AG10803 (cell line): ENCODE measurements around the gene SPTLC2.

Experiments
- DNase-seq: peaks from one replicate; pipeline ENCODE4 v3.0.0; 2010; ENCODE audit warnings: low read depth
- H3K4me3 ChIP-seq: 2 replicates; pipeline ENCODE4 v1.5.1; 2011; ENCODE audit warnings: mild to moderate bottlenecking, low read length, control low read depth
- TF ChIP-seq, protein P1 (sequence below): conservative IDR thresholded peaks from 2 replicates; pipeline ENCODE4 v1.5.1; 2011; ENCODE audit warnings: mild to moderate bottlenecking, low read length, control low read depth, inconsistent platforms

SPTLC2 gene

DNA sequence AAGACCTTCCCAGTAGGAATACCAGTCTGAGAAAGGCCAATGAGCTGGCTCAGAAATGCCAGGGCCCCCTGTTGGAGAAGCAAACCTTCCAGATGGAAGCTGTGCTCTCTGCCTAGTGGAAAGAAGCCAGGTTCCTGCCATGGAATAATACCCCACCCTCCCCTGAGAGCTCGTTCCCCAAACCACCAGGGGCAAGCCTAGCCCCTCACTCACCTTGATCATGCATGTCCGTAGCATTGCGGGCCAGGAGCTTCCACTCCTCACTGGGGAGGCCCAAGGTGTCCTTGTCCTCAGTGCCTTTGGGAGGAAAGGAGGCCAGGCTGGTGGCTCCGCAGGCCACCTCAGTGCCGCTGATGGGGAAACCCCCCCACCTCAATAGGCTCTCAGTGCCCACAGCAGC is 138.4 kb downstream of the SPTLC2 start:
- no peak overlapping the region for H3K4me3 ChIP-seq
- TF ChIP-seq, protein P1, sequence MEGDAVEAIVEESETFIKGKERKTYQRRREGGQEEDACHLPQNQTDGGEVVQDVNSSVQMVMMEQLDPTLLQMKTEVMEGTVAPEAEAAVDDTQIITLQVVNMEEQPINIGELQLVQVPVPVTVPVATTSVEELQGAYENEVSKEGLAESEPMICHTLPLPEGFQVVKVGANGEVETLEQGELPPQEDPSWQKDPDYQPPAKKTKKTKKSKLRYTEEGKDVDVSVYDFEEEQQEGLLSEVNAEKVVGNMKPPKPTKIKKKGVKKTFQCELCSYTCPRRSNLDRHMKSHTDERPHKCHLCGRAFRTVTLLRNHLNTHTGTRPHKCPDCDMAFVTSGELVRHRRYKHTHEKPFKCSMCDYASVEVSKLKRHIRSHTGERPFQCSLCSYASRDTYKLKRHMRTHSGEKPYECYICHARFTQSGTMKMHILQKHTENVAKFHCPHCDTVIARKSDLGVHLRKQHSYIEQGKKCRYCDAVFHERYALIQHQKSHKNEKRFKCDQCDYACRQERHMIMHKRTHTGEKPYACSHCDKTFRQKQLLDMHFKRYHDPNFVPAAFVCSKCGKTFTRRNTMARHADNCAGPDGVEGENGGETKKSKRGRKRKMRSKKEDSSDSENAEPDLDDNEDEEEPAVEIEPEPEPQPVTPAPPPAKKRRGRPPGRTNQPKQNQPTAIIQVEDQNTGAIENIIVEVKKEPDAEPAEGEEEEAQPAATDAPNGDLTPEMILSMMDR, result no peak
- no peak for DNase-seq

DNA sequence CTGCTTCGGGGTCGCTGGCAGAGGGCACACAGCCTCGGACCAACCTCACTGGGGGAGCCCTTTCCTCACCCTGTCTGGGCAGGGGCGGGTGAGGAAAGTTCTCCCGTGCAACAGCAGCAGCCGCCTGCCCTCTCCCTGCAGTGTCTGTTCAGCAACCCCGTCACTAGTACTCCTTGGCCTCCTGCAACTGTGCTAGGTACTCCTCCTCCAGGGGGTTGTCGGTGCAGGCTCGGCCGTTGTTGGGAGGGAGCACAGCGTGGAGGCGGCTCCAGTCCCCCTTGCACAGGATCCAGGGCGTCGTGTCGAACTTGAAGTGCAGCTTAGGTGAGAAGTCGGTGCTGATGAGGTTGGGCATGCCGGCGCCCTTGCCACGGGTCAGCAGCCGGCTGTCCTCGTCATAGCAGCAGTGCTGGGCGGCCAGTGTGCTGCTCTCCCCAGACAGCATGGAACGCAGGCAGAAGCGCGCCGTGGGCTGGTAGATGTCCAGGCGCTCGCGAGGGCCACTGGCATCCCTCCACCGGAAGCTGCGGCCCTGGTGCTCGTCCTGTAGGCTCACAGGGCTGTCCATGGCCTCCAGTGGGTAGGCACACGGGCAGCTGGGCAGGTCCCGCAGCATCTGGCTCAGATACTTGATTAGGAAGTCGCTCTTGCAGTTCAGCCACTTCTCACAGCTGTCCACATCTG is 140.9 kb downstream of the SPTLC2 start:
- no peak overlapping the region for H3K4me3 ChIP-seq
- TF ChIP-seq, protein P1, result no peak
- DNase-seq, result no peak

DNA sequence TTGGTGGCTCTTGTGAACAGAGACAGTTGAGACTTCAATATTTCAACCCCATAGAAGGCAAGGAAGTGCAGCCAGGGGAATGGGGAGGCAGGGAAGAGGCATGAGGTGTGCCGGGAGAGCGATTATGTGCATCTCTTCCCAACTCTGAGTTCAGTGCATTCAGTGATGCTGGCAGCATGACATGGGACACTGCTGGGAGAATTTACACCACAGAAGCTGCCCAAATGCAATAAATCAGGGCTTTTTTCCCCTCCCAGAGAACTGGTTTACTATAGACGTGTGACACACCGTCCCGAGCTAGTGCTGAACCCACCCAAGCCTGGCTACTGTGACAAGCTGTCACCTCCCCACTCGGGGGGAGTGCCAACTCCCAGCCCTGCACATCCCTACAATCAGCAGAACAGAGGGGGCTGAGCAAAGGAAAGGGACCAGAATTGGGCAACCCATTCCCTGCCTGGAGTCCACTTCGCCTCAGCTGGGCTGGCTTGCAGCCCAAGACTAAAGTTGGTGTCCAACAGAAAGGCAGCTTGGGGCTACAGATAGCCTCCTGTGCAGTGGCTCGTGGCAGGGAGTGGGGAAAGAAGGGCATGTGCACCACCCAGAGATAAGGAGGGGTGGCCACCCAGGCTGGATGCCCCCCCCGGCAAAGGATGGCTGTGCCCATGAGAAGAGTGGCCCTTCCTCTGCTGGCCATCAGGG is 141.8 kb downstream of the SPTLC2 start:
- DNase-seq, result no peak
- TF ChIP-seq, protein P1, result no peak
- no peak overlapping the region for H3K4me3 ChIP-seq

DNA sequence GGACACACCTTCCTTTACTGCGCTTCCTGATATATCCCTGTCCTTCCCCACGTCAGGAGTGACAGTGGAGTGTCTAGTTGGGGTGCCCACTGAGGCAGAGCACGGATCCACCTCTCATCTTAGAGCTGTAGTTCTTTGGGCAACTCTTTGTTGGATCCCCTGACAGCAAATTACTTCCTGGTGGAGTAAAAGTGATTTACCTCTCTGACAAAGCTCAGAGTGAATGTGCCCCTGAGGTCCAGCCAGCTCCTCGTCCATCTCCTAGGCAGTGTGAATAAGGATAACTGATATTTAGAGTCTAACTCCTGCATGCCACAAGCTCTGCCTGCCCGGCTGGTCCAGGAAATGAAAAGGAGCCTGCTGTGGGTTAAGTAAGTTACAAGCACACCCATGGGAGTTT is 142.5 kb downstream of the SPTLC2 start:
- TF ChIP-seq, protein P1, result no peak
- DNase-seq, result no peak
- H3K4me3 ChIP-seq, result no peak overlapping the region

DNA sequence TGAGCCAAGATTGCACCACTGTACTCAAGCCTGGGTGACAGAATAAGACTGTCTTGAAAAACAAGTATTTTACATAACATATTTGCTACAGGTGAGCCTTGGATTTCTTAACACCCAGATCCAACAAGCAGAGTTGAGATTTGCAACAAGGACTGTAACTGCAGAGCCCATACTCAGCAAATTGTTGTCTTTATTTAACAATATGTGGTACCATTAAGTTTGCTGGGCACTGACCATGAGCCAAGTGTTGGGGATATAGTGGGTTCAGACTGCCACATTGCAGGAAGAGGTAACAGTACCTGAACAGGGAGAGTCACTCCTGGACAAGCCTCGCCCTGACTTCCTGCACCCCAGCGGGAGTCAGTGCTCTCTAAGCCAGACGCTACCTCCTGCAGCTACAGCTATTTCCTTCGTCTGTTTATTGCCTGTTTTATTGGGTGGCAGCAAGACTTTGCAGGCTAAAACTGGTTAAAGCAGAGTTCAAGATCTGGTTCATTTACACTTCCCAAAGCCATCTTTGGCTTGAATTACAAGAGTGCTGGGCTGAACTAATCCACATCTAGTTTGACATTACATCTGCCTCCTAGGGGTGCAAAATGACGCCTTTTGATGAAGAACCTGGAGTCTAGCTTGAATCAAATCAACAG is 146.1 kb downstream of the SPTLC2 start:
- TF ChIP-seq, protein P1, result no peak
- no peak overlapping the region for H3K4me3 ChIP-seq
- no peak for DNase-seq

DNA sequence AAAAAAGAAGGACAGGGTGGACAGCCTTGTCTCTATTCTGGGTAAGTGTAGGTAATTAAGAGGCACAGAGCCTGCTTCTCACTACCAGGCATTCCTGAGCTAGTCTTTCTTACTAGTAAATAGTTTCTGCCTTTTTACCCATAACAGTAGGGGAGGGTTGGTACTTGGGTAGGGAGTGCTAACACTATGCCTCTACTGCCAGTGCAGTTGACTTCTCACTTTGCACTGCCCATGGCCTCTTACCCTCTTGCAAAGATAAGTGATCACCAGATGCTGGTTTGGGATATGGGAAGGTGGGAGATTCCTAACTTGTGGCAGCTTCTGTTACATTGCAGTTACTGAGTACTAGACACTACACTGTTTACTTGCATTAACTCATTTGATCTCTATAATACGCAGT is 146.9 kb downstream of the SPTLC2 start:
- no peak for DNase-seq
- no peak overlapping the region for H3K4me3 ChIP-seq
- TF ChIP-seq, protein P1, result no peak
